GM10266 (cell line): ENCODE data around the gene SBNO1.
"Not testable (repeated sequence)": the region's sequence is repeated elsewhere in the genome, so short reads cannot be mapped to it uniquely, and the experiment has no call there.

Experiments used
- DNase-seq: peaks from one replicate; pipeline ENCODE4 v3.0.0; 2012; ENCODE audit errors: extremely low spot score
- CTCF ChIP-seq: IDR thresholded peaks from 2 replicates; pipeline ENCODE4 v1.5.1; 2012; ENCODE audit warnings: mild to moderate bottlenecking, low read depth; ENCODE audit not compliant: control insufficient read depth, insufficient read depth; ENCODE audit errors: missing control alignments

Gene SBNO1

GRCh38 chr12:123369229-123369628 lies 4.6 kb upstream of the SBNO1 start:
- no peak for DNase-seq
- TF ChIP-seq CTCF = no peak

- DNase-seq = not testable (repeated sequence)
These were observed 3.8 kb upstream of the SBNO1 start for GRCh38 chr12:123368431-123368830.

GRCh38 chr12:123367511-123367910 lies 2.9 kb upstream of the SBNO1 start:
- TF ChIP-seq CTCF = no peak
- no peak for DNase-seq

GRCh38 chr12:123365025-123365917 lies 624 bp upstream of the SBNO1 start:
- TF ChIP-seq CTCF = peak; percentile 75
- DNase-seq = peak; percentile 98

- TF ChIP-seq CTCF = no peak
These were observed 711 bp downstream of the SBNO1 start for GRCh38 chr12:123363740-123364531.

GRCh38 chr12:123363390-123363739 lies 1.3 kb downstream of the SBNO1 start:
- peak; percentile 40 for DNase-seq
- no peak for TF ChIP-seq CTCF

More at GRCh38 chr12:123363740-123364531, 711 bp downstream of the SBNO1 start:
- DNase-seq = peak; percentile 28

GRCh38 chr12:123358035-123358434 lies 6.6 kb downstream of the SBNO1 start:
- DNase-seq = no peak
- TF ChIP-seq CTCF = no peak
